H1 (cell line): ENCODE data around the gene CAPG. TPM values are rescaled to one million over a fixed set of nuclear protein-coding genes. Genes with fewer than 3 reads are reported as not detected.

ENCODE experiments used
- CTCF ChIA-PET: fragments of 300-600 bp; sonication (Branson Sonifier 250); formaldehyde crosslinking; loops from one replicate; lab custom pipeline; 2021; ENCODE audit not compliant: partially characterized antibody; lab: Charles Lee
- POLR2A ChIA-PET: fragments of 300-600 bp; sonication (Branson Sonifier 250); formaldehyde crosslinking; loops from one replicate; lab custom pipeline; 2021; ENCODE audit warnings: inconsistent platforms; ENCODE audit not compliant: partially characterized antibody; lab: Charles Lee
- DNase-seq, 2 experiments: peaks; one replicate each; pipeline versions ENCODE4 v3.0.0 to v3.0.0-alpha.2; 2010 to 2022; ENCODE audit warnings: low spot score in 2 of 2, low read depth in 1 of 2, mixed read lengths in 1 of 2
- FAIRE-seq: peaks from 2 replicates; lab custom pipeline; 2011; peaks lifted over from hg19 to GRCh38; lab: Jason Lieb, UNC
- H2AFZ ChIP-seq: 2 replicates; pipeline ENCODE4 v1.8.1; 2012; ENCODE audit warnings: low read length, inconsistent platforms
- H2AK5ac ChIP-seq: 2 replicates; pipeline ENCODE4 v1.6.1; 2013; ENCODE audit warnings: low read depth, low read length
- H2BK120ac ChIP-seq: replicated peaks from 2 replicates; pipeline ENCODE3; 2013; ENCODE audit warnings: low read depth, low read length, inconsistent platforms
- H2BK12ac ChIP-seq: 2 replicates; pipeline ENCODE4 v1.6.1; 2013; ENCODE audit warnings: low read depth, low read length
- H2BK15ac ChIP-seq: 2 replicates; pipeline ENCODE4 v1.6.1; 2013; ENCODE audit warnings: low read length
- H2BK20ac ChIP-seq: 2 replicates; pipeline ENCODE4 v1.6.1; 2013; ENCODE audit warnings: low read length
- H2BK5ac ChIP-seq: 2 replicates; pipeline ENCODE4 v1.6.1; 2013; ENCODE audit warnings: low read depth, low read length
- H3K14ac ChIP-seq: 2 replicates; pipeline ENCODE4 v1.6.1; 2013; ENCODE audit warnings: inconsistent platforms; ENCODE audit not compliant: insufficient read length
- H3K18ac ChIP-seq: 2 replicates; pipeline ENCODE4 v1.6.1; 2013; ENCODE audit warnings: low read length; ENCODE audit errors: extremely low read depth
- H3K23ac ChIP-seq: 2 replicates; pipeline ENCODE4 v1.6.1; 2013; ENCODE audit warnings: inconsistent platforms; ENCODE audit not compliant: insufficient read length
- H3K23me2 ChIP-seq: 2 replicates; pipeline ENCODE4 v1.6.1; 2013; ENCODE audit warnings: low read depth, low read length
- H3K27ac ChIP-seq: 2 replicates; pipeline ENCODE4 v1.6.1; 2011; ENCODE audit warnings: low read depth, low read length, inconsistent platforms
- H3K27me3 ChIP-seq, 4 experiments: replicated peaks in 1 of 4; 1 replicate in 1 of 4; 2 replicates in 3 of 4; pipeline versions ENCODE4 v1.6.1 to v1.8.1; 2011 to 2013; ENCODE audit warnings: low read length in 3 of 4, mild to moderate bottlenecking in 3 of 4, inconsistent platforms in 2 of 4, mixed read lengths in 2 of 4, moderate library complexity in 1 of 4; ENCODE audit not compliant: control insufficient read depth in 3 of 4, insufficient read depth in 3 of 4; ENCODE audit errors: extremely low read depth in 1 of 4
- H3K36me3 ChIP-seq, 4 experiments: 2 replicates each; pipeline versions ENCODE4 v1.6.1 to v1.8.1; 2011 to 2013; ENCODE audit warnings: mild to moderate bottlenecking in 4 of 4, low read length in 3 of 4, moderate library complexity in 2 of 4, control low read depth in 1 of 4, inconsistent platforms in 1 of 4; ENCODE audit not compliant: insufficient read depth in 4 of 4, control insufficient read depth in 2 of 4
- H3K4ac ChIP-seq: replicated peaks from 2 replicates; pipeline ENCODE3; 2013; ENCODE audit warnings: low read length, low read depth, mixed read lengths, inconsistent platforms; ENCODE audit not compliant: insufficient read length
- H3K4me1 ChIP-seq, 4 experiments: replicated peaks in 1 of 4; 1 replicate in 1 of 4; 2 replicates in 3 of 4; pipeline versions ENCODE4 v1.6.1 to v1.8.1; 2011 to 2013; ENCODE audit warnings: low read length in 3 of 4, inconsistent platforms in 2 of 4, mixed read lengths in 1 of 4; ENCODE audit not compliant: insufficient read depth in 4 of 4, control insufficient read depth in 3 of 4
- H3K4me2 ChIP-seq, 2 experiments: 2 replicates each; pipeline versions ENCODE4 v1.6.1 to v1.8.1; 2011 to 2013; ENCODE audit warnings: low read depth in 2 of 2, low read length in 2 of 2, control low read depth in 1 of 2, inconsistent platforms in 1 of 2, mild to moderate bottlenecking in 1 of 2; ENCODE audit not compliant: insufficient read depth in 1 of 2
- H3K4me3 ChIP-seq, 4 experiments: fragments of 200-600, 300-600 bp in 1 of 4; sonication (generic), shearing (Covaris generic), sonication (Bioruptor Twin) in 1 of 4; 2 replicates each; pipeline versions ENCODE4 v1.5.1 to v1.8.1; 2011 to 2016; ENCODE audit warnings: low read length in 4 of 4, low read depth in 3 of 4, control low read depth in 2 of 4, inconsistent platforms in 2 of 4, mild to moderate bottlenecking in 2 of 4, mixed read lengths in 1 of 4, moderate library complexity in 1 of 4; ENCODE audit not compliant: insufficient read depth in 2 of 4; ENCODE audit errors: extremely low read depth in 1 of 4
- H3K56ac ChIP-seq: replicated peaks from 2 replicates; pipeline ENCODE3; 2013; ENCODE audit warnings: low read depth, mild to moderate bottlenecking, mixed read lengths, low read length, inconsistent platforms; ENCODE audit not compliant: insufficient read length
- H3K79me1 ChIP-seq: 2 replicates; pipeline ENCODE4 v1.6.1; 2013; ENCODE audit warnings: low read depth, low read length, control low read depth
- H3K79me2 ChIP-seq, 2 experiments: 2 replicates each; pipeline versions ENCODE4 v1.6.1 to v1.8.1; 2012 to 2013; ENCODE audit warnings: low read length in 2 of 2, mild to moderate bottlenecking in 2 of 2, inconsistent platforms in 1 of 2; ENCODE audit not compliant: insufficient read depth in 2 of 2, control insufficient read depth in 1 of 2
- H3K9ac ChIP-seq, 4 experiments: replicated peaks in 1 of 4; 1 replicate in 1 of 4; 2 replicates in 3 of 4; pipeline versions ENCODE4 v1.6.1 to v1.8.1; 2011 to 2013; ENCODE audit warnings: low read depth in 3 of 4, low read length in 3 of 4, control low read depth in 2 of 4, mild to moderate bottlenecking in 2 of 4, moderate library complexity in 2 of 4, inconsistent platforms in 1 of 4; ENCODE audit errors: extremely low read depth in 1 of 4
- H3K9me3 ChIP-seq, 2 experiments: 2 replicates each; pipeline versions ENCODE4 v1.6.1 to v1.8.1; 2012 to 2013; ENCODE audit warnings: mild to moderate bottlenecking in 2 of 2, moderate library complexity in 2 of 2, control low read depth in 1 of 2, inconsistent platforms in 1 of 2, low read depth in 1 of 2, low read length in 1 of 2, mixed read lengths in 1 of 2; ENCODE audit not compliant: insufficient read depth in 2 of 2
- H4K20me1 ChIP-seq, 2 experiments: replicated peaks in 1 of 2; 2 replicates each; pipeline versions ENCODE3 to v1.8.1; 2011 to 2013; ENCODE audit warnings: inconsistent platforms in 2 of 2, low read length in 2 of 2, mild to moderate bottlenecking in 1 of 2; ENCODE audit not compliant: insufficient read depth in 2 of 2, control insufficient read depth in 1 of 2
- H4K5ac ChIP-seq: 2 replicates; pipeline ENCODE4 v1.6.1; 2013; ENCODE audit warnings: low read length, low read depth, mixed read lengths, inconsistent platforms; ENCODE audit not compliant: insufficient read length
- H4K8ac ChIP-seq: 2 replicates; pipeline ENCODE4 v1.8.0; 2013; ENCODE audit warnings: mild to moderate bottlenecking, moderate library complexity, low read length, inconsistent platforms; ENCODE audit not compliant: insufficient read depth; ENCODE audit errors: extremely low read depth
- H4K91ac ChIP-seq: replicated peaks from 2 replicates; pipeline ENCODE3; 2013; ENCODE audit warnings: low read length, mixed read lengths, inconsistent platforms; ENCODE audit not compliant: insufficient read length
- MAFK ChIP-seq: IDR thresholded peaks from 2 replicates; pipeline ENCODE4 v1.6.1; 2012; ENCODE audit warnings: low read depth, mild to moderate bottlenecking, improper control_type of control experiment, low read length
- POLR2AphosphoS5 ChIP-seq: IDR thresholded peaks from 2 replicates; pipeline ENCODE4 v1.6.1; 2011; ENCODE audit warnings: low read depth, low read length
- WGBS, 2 experiments: shearing (Covaris generic) in 1 of 2; methylation state at CpG; one replicate each; pipeline versions ENCODE4 v1.1.6 to v1.1.7; 2013 to 2015; ENCODE audit warnings: low lambda C conversion rate in 2 of 2, mixed read lengths in 2 of 2, inconsistent platforms in 1 of 2, low coverage in 1 of 2, missing lambda C conversion rate in 1 of 2; ENCODE audit not compliant: insufficient replicate concordance in 2 of 2, insufficient coverage in 1 of 2, insufficient read length in 1 of 2; ENCODE audit errors: extremely low coverage in 1 of 2, missing lambda C conversion rate in 1 of 2; 5-methylcytosine and 5-hydroxymethylcytosine counted together
- polyA plus RNA-seq, 7 experiments: library from polyadenylated mRNA; depleted of rRNA in 3 of 7; stranded (reverse) in 5 of 7; unstranded in 2 of 7; fragments of >200 nt in 5 of 7; fragments of 200-250 nt in 2 of 7; gene quantifications; 1 replicate in 5 of 7; 2 replicates in 1 of 7; 4 replicates in 1 of 7; pipeline versions ENCODE4 v1.2.1 to v1.2.3, GENCODE V29; 2011 to 2013; ENCODE audit warnings: missing spikeins in 2 of 7, mixed read lengths in 2 of 7
- total RNA-seq: library from RNA; stranded (reverse); fragmentation: NEBNext Ultra II Directional; extraction: Animal tissue kit (Norgen Biotek cat#: 25700); gene quantifications from 2 replicates; pipeline ENCODE4 v1.2.1, GENCODE V29; 2021

CAPG gene
- total and polyA plus RNA-seq, 2 of the 8 experiments (the other 6 are each of a cell fraction or from before 2014, with no cell fraction given), result 80.5 to 89.0 TPM

- TF ChIP-seq MAFK, result no peak
- peak; percentile 3; the same call in 1 of the 2 replicates for TF ChIP-seq POLR2AphosphoS5
- Histone ChIP-seq H2BK120ac (no peak overlapping the region), H2BK20ac (0 out of 2 replicates have a peak overlapping the region, but pooled peaks have one; percentile 25), H3K36me3 (no peaks in the 10 kb centered on the region), H3K14ac (no peak overlapping the region), H3K9ac (peak overlapping the region in 3 of 4 experiments; percentile 79 to 82 (median 81); a peak in 6 of 7 replicates), H3K79me1 (no peaks in the 10 kb centered on the region), H2AK5ac (peak overlapping the region; percentile 5), H3K4ac (peak overlapping the region; percentile 92), H3K4me3 (peak overlapping the region; percentile 74 to 82 (median 80)), H3K56ac (peak overlapping the region; percentile 89), H2BK15ac (peak overlapping the region; percentile 31; the same call in 1 of the 2 replicates), H3K27ac (peak overlapping the region; percentile 81; the same call in 1 of the 2 replicates), H4K91ac (peak overlapping the region; percentile 92), H3K23me2 (peaks cover 3% of the 10 kb centered on the region; the same call in 1 of the 2 replicates), H2AFZ (no peak overlapping the region), H2BK5ac (peak overlapping the region; percentile 92), H3K23ac (no peak overlapping the region), H4K5ac (peak overlapping the region; percentile 92), H3K4me2 (peak overlapping the region; percentile 78 to 90), H3K18ac (peak overlapping the region; percentile 99), H3K27me3 (peaks cover 0 to 3% (median 1%) of the 10 kb centered on the region in 4 experiments; a peak in 1 of 7 replicates), H4K20me1 (no peaks in the 10 kb centered on the region), H3K9me3 (no peaks in the 10 kb centered on the region), H3K4me1 (peaks cover 0 to 20% (median 13%) of the 10 kb centered on the region in 4 experiments; a peak in 6 of 7 replicates), H4K8ac (peak overlapping the region; percentile 98), H2BK12ac (peak overlapping the region; percentile 92), H3K79me2 (no peaks in the 10 kb centered on the region)
- no peak for DNase-seq
- ChIA-PET POLR2A (interaction anchor here (0.6 to 55.3 kb wide), 21 partner anchors 9 to 351 kb away, joined by 3 to 1889 read pairs (median 4); partner anchors contain the start of genes C2orf68, CAPG, GGCX and MAT2A), CTCF (interaction anchor here (1.0 to 15.1 kb wide), 21 partner anchors 10 to 159 kb away, joined by 3 to 259 read pairs (median 14); partner anchors contain the start of genes CAPG and MAT2A)
- 72% methylated on average over 17 of the region's 17 CpGs; no CpG with 5 or more reads in 1 of the 2 experiments for WGBS, 2 experiments
- FAIRE-seq, result no peak
These were observed 9.0 kb upstream of the CAPG start for GRCh38 chr2:85419009-85419675.
